ENCODE measurements around the gene ELN.

- TF ChIP-seq CTCF (IDR thresholded peaks at IDR 0.05) (no peak), POLR2A (IDR thresholded peaks at IDR 0.05) (no peak)
These were observed 46.8 kb downstream of the ELN start for GRCh38 chr7:74074770-74075169.
